NCI-H82 (cell line): ENCODE results near the gene HOXD4.

Experiments
- DNase-seq: peaks from one replicate; lab custom pipeline; 2025; lab: John Stamatoyannopoulos, UW

HOXD4 gene

DNA sequence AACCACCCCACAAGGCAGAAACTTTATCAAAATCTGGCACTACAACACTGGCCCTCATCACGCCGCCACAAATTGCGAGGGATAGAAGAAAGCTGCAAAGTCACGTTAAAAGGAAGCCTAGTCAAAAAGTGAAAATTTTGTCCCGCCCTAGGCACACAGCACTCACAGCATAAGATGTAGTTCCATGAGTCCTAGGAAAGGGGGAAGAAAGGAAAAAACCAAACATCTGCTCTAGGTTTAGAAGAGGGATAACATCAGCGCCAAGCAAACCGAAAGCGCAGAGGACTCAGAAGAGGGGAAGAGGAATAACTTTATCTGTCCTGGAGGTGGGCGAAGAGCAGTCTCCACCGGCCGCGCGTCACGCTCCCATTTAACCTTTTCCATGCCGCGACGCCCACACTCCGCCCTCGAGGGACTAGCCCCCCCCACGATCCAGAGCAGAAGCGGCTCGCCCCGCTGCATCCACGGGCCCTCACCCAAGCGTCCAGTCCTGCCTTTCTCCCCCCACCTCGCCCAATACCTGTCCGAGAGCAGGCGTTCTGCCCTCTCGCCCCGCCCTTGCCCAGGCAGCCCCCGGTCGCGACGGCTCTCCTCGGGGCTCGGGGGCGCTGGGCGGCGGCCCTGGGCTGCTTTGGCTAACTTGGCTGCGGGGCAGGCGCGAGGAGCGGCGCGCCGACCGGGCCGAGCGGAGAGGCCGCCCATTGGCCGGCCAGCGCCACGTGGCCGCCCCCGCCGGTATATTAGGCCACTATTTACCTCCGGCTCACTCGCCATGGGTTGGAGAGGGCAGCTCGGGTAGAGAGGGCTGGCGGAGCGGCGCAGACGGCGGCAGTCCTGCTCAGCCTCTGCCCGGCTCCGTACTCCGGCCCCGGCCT is 36.8 kb downstream of the HOXD4 start, which contains the start of gene HOXD1:
HOXD1 (plus strand) TSS at position 770 of the 875 bp plus-strand sequence. CDS start 134 bp downstream, outside the sequence.
- peak; percentile 64 for DNase-seq

DNA sequence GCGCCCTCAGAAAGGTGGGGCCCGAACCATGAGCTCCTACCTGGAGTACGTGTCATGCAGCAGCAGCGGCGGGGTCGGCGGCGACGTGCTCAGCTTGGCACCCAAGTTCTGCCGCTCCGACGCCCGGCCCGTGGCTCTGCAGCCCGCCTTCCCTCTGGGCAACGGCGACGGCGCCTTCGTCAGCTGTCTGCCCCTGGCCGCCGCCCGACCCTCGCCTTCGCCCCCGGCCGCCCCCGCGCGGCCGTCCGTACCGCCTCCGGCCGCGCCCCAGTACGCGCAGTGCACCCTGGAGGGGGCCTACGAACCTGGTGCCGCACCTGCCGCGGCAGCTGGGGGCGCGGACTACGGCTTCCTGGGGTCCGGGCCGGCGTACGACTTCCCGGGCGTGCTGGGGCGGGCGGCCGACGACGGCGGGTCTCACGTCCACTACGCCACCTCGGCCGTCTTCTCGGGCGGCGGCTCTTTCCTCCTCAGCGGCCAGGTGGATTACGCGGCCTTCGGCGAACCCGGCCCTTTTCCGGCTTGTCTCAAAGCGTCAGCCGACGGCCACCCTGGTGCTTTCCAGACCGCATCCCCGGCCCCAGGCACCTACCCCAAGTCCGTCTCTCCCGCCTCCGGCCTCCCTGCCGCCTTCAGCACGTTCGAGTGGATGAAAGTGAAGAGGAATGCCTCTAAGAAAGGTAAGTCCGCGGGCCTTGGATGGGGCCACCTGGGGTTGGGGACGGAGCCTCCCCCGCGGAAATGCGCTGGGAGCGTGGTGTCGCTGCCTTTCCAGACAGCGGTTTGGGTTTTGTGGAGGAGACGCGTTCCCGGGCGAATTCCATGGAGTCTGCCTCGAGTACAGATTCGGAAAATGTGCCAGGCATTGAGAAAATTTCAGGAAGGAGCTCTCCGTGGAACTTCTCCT is 37.7 kb downstream of the HOXD4 start:
- DNase-seq, result peak; percentile 37

DNA sequence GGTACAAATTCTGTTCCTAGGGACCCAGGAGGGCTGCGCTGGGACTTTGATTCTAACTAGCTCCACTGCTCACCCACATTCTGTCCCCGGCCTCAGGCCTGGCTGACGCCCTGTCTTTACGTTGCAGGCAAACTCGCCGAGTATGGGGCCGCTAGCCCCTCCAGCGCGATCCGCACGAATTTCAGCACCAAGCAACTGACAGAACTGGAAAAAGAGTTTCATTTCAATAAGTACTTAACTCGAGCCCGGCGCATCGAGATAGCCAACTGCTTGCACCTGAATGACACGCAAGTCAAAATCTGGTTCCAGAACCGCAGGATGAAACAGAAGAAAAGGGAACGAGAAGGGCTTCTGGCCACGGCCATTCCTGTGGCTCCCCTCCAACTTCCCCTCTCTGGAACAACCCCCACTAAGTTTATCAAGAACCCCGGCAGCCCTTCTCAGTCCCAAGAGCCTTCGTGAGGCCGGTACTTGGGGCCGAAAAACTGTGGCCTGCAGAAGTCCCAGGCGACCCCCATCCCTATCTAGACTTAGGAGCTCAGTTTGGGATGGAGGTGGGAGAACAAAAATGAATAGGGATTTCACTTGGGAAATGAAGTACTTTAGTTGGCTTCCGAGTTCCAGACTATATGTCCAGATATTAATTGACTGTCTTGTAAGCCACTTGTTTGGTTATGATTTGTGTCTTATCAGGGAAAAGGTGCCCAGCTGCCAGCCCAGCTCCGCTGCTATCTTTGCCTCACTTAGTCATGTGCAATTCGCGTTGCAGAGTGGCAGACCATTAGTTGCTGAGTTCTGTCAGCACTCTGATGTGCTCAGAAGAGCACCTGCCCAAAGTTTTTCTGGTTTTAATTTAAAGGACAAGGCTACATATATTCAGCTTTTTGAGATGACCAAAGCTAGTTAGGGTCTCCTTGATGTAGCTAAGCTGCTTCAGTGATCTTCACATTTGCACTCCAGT is 38.6 kb downstream of the HOXD4 start:
- DNase-seq, result no peak

GRCh38 chr2:176192351-176192750 is 41.0 kb downstream of the HOXD4 start:
- no peak for DNase-seq

GRCh38 chr2:176193048-176193447 is 41.7 kb downstream of the HOXD4 start:
- DNase-seq, result no peak

- DNase-seq, result no peak
Measured at GRCh38 chr2:176199902-176200301, 48.6 kb downstream of the HOXD4 start.

DNA sequence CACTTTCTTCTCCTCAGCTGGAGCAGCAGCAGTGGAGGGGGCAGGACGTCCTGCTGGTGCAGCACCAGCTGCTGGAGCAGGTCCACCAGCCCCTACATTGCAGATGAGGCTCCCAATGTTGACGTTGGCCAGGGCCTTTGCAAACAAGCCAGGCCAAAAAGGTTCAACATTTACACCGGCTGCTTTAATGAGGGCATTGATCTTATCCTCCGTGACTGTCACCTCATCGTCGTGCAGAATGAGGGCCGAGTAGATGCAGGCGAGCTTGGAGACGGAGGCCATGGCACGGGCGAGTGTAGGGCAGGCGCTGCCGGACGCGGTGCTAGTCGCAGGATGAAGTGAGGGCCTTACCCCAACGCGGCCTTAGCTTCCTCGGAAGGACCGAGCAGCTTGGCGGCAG is 49.6 kb downstream of the HOXD4 start:
- DNase-seq, result no peak

DNA sequence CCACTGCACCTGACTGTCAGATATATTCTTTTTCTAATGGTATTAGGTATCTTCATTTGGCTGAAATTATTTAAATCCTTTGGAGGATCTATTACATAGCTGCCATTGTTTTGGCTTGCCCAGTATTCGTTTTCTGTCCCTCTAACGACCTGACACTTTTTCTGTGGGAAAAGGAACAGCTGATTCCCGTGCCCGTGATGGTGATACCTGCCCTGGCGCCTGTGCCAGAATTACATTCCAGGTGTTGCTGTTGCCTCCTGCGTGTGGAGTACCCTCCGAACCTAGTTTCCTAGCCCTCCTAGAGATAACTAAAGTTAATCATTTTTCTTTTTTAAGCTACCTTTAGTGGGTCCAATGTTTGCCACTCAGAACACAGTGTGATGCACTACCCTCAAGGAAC is 51.1 kb downstream of the HOXD4 start:
- no peak for DNase-seq
